ENCODE results near the gene RBM41.
A peak's percentile ranks its signal among the peaks of the same experiment; 100 is the strongest.
"Not testable (repeated sequence)": the region's sequence is repeated elsewhere in the genome, so short reads cannot be mapped to it uniquely, and the experiment has no call there.

The RBM41 gene

DNA sequence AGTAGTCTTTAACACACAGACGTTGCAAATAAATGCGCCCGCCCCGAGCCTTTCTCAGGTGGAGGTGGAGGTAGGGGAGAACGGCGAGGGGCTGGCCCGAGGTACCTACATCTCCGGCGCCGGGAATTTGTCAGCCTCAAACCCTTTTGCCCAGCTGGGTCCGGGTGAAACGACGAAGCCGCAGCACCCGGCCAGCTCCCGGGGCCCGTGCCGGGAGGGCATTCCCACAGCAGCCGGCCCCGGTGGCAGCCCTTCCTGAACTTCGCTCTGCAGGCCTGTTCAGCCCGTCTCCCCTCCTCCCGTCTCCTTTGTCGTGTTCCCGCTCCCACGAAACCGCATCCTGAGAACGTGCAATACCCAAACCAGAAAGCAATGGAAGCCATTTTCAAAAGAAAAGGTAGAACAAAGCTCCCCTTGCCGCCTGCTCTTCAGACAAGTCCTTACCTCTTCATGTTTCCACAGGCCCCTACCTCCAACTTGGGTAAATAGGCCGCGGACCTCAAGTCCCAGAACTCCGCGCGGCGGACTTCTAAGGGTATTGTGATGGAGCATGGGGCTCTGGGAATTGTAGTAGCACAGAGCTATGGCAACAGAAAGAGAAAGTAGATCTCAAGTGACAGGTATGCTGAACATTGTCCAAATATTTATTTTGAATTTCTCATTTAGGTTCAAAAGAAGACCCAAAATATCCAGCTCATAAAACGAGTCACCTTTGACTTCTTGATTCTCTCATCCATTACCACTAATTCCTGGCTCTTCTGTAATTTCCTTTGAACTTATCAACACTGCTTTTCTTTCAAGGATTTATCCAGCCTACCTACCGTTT lies at the start of gene RBM41:
Gene RBM41 (minus strand): TSS at position 501 of the 826 bp plus-strand sequence. CDS start 49 bp downstream, at position 452.
- peak; percentile 79 for DNase-seq (ENCODE audit: low spot score)

DNA sequence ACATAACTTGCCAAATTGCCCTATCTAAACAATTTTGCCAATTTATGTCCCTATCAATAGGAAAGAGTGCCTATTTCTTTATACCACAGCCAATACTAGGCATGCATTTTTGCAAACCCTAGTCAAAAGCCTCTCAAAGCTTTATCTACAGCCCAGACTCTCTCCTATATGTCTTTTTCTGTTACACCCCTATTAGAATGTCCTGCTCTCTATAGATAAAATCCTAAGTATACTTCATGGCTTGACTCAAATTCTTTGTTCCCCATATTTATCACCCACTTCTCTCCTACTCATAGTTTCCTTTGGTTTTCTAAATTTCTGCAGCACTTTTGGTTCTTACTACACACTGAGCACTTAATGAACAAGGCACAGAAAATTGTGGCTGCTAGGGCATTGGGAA lies 49.6 kb upstream of the RBM41 start:
- no peak for DNase-seq (ENCODE audit: low spot score)

DNA sequence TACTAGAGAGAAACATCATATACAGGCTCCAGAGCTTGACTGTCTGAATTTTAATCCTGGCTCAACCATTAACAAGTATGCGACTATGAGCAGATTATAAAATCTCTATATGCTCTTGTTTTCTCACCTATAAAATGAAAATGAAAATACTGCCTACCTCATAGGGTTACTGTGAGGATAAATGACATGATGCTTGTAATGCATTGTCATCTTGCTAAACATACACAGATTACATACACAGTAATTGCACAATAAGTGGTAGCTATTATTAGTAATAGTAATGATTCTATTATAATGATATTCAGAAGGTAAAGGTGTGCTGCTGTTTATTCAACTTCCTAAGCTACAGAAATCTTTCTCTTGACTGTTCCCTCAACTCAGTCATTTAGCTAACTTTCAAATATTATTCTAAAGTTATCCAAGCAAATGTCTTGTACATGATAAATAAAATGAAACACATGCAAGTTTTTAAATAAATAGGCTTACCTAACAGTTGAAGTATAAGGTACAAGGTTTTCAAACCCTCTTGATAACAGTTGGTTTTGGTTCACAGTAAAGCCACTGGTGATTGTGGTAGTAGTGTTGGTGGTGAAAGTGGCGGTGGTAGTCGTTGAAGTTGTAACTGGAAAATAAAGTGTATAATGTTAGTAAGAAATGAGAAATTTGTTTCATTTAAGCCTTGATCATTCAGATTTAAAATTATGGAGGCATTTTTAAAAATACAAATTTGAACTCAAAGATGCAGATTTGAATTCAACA lies 48.7 kb upstream of the RBM41 start:
- DNase-seq (ENCODE audit: low spot score): no peak

- DNase-seq (ENCODE audit: low spot score): not testable (repeated sequence)
These were observed 39.0 kb upstream of the RBM41 start for GRCh38 chrX:107157618-107158017.

DNA sequence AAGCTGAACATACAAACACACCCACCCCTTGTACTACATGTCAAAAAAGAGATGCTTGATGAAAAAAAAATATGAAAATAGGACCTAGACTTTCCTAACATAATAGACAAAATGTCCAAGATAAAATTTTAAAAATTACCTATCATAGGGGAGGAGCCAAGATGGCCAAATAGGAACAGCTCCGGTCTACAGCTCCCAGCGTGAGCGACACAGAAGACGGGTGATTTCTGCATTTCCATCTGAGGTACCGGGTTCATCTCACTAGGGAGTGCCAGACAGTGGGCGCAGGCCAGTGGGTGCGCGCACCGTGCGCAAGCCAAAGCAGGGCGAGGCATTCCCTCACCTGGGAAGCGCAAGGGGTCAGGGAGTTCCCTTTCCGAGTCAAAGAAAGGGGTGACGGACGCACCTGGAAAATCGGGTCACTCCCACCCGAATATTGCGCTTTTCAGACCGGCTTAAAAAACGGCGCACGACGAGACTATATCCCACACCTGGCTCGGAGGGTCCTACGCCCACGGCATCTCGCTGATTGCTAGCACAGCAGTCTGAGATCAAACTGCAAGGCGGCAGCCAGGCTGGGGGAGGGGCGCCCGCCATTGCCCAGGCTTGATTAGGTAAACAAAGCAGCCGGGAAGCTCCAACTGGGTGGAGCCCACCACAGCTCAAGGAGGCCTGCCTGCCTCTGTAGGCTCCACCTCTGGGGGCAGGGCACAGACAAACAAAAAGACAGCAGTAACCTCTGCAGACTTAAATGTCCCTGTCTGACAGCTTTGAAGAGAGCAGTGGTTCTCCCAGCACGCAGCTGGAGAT lies 37.2 kb upstream of the RBM41 start:
- not testable (repeated sequence) for DNase-seq (ENCODE audit: low spot score)

DNA sequence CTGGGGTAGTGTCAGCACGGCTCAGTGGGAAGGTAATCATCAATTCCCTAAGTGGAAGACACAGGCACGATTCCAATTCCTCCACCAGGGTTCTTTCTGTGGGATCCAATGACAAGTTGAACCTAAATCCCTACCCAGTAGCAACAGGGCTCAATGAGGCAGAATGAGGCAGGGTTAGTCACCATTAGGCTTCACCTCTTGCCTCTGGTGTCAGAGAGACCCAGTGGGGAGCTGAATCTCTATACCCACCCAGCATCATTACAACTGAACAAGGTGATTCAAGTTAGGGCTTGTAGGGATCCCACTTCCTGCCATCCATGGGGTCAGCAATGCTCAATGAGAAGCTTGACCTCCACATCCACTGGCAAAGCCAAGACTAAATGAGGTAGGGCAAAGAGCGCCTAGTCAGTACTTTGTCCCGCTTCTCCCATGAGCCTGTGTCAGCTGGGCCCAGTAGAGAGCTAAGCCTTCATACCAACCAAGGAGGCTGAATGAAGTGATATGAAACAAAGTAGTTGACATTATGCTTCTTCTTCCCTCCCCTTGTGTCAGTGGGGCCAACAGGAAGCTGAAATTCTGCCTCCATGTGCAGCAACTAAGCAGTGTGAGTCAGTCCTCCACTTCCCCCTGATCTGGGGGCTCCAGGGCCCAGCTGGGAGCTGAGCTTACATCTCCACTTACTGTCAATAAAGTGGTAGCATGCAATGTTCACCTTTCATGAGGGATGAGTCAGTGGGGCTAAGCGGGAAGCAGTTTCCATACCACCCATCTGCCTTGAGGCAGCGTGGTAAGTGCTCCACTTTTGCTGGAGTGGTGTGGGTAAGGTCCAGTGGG lies 36.4 kb upstream of the RBM41 start:
- DNase-seq (ENCODE audit: low spot score): peak; percentile 63

- no peak for DNase-seq (ENCODE audit: low spot score)
These were observed 34.4 kb upstream of the RBM41 start for GRCh38 chrX:107153005-107153404.

- DNase-seq (ENCODE audit: low spot score): peak; percentile 53
These were observed 28.0 kb upstream of the RBM41 start for GRCh38 chrX:107146670-107147069.

DNA sequence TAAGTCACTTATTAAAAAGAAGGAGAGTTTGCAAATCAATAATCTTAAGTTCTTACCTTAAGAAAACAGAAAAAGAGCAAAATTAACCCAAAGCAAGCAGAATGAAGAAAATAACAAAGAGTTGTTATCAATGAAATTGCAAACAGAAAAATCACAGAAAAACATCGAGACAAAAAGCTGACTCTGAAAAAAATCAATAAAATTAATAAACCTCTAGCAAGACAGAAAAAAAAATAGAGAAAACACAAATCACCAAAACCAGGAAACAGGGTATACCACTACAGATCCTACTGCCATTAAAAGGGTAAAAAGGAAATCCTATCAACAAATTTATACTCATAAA lies 17.3 kb upstream of the RBM41 start:
- no peak for DNase-seq (ENCODE audit: low spot score)

DNA sequence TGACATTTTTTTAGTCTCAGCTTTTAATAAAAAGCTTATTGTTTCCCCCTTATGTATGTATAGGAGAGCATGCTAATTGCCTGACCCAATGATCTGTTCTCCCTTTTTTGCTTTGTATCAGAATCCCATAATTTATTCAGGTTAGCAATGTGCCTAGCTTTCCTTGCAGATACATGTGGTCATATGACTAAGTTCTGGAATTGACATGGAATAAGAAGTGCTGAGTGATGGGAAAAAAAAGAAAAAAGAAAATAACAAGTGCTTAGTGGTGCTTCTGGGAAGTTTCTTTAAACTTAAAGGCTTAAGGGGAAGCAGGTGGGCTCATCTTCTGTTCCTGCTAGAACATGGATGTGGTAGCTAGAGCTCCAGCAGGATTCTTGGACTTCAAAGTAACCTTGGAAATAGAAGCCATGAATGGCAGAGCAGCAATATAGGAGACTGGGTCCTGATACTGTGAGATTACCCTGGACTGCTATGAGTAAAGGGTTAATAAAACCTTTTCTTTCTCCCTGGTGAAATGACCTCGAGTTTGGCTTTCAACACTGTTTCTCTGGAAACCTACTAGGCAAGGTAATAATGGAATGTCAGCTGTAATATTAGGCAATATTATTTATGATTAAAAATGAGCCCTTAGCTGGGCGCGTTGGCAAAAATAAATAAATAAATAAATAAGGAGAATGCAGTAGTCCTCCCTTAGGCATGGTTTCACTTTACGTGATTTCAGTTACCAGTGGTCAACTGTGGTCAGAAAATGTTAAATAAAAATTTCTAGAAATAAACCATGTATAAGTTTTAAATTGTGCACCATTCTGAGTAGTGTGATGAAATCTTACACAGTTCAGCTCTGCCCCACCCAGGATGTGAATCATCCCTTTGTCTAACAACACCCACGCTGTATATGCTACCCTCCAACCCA lies 16.7 kb upstream of the RBM41 start:
- DNase-seq (ENCODE audit: low spot score): peak; percentile 82

DNA sequence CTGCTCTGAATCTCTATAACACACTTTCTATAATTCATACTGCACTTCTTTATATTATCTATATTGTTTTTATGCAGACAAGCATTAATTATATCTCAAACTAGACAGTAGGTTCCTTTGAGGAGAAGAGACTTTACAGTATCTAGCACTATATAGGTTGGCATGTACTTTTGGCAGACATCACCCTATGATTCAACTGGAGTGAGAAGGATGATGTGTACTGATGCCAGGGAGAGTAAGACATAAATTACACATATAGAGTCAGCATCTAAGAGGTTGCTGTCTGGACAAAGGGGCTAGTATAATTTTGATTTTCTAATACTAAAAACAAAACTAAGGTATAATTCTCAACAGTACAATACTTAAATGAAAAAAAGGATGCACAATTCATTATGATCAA lies 5.1 kb upstream of the RBM41 start:
- no peak for DNase-seq (ENCODE audit: low spot score)

DNA sequence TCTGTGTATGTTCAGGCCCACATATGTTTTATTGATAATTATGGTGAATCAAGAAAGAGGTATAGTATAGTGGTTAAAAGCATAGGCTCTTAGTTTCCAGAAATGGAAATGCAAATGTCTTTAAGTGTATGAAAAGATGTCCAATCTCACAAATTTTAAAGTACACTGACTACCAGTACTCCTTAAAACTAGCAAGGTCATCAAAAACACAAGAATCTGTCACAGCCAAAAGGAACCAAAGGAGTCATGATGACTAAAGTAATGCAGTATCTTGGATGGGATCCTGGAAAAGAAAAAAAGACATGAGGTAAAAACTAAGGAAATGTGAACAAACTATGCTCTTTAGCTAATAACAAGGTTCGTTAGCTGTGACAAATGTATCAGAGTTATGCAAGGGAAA lies 661 bp upstream of the RBM41 start:
- no peak for DNase-seq (ENCODE audit: low spot score)

DNA sequence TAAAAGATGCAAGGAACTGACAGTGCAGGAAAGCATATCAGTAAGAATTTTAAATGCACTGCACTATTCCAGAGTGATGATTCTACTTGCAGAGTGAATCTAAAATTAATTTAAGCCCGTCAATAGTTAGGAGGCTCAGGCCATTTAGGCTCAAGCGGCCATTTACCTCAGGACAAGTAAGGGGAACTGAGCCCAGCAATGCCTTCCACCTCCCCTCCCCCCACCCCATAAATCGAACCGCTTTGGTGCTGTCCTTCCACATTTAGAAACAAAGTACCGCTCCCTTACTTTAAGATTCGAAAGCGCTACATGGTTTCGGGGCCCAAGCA lies 665 bp downstream of the RBM41 start:
- no peak for DNase-seq (ENCODE audit: low spot score)

GRCh38 chrX:107107459-107107858 lies 11.2 kb downstream of the RBM41 start:
- DNase-seq (ENCODE audit: low spot score): peak; percentile 52

DNA sequence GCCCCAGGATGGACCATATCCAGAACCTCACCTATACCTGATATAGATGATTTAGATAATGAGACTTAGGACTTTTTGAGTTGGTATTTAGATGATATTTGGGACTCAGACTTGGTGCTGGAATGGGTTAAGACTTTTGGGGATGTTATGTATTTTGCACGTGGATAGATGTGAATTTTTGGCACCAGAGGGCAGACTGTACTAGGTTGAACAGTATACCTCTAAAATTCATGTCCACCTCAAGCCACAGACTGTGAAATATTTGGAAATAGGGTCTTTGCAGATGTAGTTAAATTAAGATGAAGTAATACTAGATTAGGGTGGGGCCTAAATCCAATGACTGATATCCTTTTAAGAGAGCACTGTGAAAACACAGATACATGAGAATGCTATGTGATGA lies 15.6 kb downstream of the RBM41 start:
- DNase-seq (ENCODE audit: low spot score): no peak

DNA sequence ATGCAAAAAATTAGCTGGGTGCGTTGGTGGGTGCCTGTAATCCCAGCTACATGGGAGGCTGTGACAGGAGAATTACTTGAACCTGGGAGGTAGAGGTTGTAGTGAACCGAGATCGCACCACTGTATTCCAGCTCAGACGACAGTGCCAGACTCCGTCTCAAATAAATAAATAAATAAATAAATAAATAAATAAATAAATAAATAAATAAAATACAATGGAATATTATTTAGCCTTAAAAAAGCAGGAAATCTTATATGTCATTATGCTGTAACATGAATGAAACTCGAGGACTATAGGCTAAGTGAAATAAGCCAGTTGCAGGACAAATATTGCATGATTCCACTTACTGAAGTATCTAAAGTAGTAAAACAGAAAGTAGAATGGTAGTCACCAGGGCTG lies 42.5 kb downstream of the RBM41 start:
- DNase-seq (ENCODE audit: low spot score): no peak

- not testable (repeated sequence) for DNase-seq (ENCODE audit: low spot score)
These were observed 60.9 kb downstream of the RBM41 start for GRCh38 chrX:107057731-107058130.

DNA sequence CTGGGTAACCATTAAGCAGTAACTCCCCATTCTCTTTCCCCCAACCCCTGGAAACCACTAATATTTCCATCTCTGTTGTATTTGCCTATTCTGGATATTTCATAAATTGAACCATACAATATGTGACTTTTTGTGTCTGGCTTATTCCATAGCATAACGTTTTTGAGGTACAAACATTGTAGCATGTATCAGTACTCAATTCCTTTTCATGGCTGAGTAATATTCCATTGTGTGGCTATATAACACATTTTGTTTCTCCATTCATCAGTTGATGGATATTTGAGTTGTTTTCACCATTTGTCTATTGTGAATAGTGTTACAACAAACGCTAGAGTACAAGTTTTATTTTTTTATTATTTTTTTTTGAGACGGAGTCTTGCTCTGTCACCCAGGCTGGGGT lies 63.6 kb downstream of the RBM41 start:
- DNase-seq (ENCODE audit: low spot score): no peak

DNA sequence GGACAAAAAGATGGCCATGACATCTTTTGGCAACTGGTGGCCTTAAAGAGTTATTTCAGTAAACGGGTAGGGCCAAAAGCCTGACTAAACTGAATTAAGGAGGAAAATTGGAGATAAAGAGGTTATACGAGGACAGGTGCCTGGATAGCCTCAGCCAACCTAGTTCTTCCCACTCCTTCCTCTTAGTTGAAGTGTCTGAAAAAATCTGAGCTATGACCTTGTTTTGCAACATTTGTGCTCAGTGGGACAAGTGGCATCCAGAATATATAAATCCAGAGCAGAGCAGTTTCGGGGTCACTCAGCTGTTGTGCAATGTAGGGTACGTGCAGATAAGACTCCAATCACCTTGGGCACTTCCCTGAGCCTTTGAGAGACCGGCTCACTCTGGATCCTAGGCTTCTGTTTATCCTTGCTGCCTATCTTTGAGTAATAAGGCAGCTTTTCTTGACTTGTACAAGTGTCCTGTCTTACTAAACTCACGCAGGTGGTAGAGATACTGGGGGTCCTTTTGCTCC lies 68.4 kb downstream of the RBM41 start:
- DNase-seq (ENCODE audit: low spot score): no peak

GRCh38 chrX:107047622-107048021 lies 71.0 kb downstream of the RBM41 start:
- no peak for DNase-seq (ENCODE audit: low spot score)

DNA sequence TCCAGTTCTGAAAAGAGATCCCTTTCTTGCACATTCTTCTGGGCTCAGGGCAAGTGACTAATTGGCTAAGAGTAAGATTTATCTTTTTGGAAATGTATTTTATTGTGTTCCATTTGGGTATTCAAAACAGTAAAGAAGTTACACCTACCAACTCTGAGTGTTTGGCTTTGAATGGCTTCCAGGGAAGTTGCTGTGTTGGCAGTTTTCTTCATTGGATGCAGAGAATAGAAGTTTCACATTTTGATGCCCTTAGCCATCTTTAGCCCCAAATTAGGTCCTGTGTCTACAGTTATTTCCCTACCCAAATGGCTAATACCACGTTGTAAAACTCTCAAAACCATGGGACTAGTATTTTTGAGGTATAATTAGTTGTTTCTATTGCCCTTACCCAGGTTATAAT lies 88.9 kb downstream of the RBM41 start:
- no peak for DNase-seq (ENCODE audit: low spot score)
